GM21576 (cell line): ENCODE measurements around the gene TSPAN4.

Source experiments
- ATAC-seq: cut with Tn5 transposase; IDR thresholded peaks from one replicate; pipeline ENCODE4 v1.9.1; 2021; ENCODE audit warnings: mild to moderate bottlenecking, moderate library complexity; ENCODE audit not compliant: unreplicated experiment

TSPAN4 gene

DNA sequence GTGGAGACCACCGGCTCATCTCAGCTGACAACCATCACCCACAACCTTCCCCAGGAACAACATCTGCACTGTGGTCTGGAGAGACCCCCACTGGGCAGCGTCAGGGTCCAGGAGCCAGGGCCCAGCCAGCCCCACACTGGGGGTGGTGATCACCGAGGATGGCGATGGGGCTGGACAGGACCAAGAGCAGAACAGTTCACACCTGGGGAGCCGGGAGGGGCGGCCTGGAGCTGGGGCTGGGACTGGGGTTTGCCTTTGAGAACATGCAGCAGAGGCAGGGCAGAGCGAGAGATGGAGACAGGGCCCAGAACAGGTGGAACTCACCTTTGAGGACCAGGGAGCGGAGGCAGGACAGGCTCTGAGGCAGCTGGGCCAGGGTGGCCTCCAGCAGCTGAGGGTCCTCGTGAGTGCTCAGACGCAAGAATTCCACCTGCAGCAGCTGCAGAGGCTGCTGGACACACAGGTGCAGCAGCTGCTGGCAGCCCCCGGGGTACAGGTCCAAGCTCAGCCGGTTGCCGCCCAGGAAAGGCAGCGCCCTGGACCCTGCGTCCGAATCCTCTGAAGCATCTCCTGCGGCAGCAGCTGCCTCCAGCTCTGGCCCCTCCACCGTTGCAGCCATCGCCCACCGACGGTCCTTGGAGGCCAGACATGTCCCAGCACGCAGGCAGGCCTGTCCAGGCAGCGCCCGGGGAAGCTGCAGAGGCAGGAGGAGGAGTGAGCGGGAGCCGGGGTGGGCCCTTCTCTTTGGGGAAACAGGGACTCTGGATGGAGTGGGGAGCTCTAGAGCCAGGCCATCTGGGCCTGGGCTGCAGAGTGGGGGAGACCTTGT lies 38.7 kb upstream of the TSPAN4 start:
- no peak for ATAC-seq

DNA sequence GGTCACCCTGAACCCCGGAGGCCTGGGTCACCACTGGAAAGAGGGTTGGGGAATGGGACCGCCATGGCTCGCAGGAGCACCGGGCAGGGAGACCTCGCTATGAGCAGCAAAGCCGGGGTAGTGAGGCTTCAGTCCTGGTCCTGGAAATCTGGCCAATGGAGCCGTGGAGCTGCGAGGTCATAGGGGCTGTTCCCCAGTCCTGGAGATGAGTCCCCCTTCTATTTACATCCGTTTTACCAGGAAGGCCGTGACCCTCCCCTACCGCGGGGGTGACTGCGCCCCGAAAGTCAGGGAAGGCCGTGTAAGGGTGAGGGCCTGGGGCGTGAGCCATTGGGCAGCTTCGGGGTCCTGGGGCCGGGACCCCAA lies 38.1 kb upstream of the TSPAN4 start:
- ATAC-seq = no peak

DNA sequence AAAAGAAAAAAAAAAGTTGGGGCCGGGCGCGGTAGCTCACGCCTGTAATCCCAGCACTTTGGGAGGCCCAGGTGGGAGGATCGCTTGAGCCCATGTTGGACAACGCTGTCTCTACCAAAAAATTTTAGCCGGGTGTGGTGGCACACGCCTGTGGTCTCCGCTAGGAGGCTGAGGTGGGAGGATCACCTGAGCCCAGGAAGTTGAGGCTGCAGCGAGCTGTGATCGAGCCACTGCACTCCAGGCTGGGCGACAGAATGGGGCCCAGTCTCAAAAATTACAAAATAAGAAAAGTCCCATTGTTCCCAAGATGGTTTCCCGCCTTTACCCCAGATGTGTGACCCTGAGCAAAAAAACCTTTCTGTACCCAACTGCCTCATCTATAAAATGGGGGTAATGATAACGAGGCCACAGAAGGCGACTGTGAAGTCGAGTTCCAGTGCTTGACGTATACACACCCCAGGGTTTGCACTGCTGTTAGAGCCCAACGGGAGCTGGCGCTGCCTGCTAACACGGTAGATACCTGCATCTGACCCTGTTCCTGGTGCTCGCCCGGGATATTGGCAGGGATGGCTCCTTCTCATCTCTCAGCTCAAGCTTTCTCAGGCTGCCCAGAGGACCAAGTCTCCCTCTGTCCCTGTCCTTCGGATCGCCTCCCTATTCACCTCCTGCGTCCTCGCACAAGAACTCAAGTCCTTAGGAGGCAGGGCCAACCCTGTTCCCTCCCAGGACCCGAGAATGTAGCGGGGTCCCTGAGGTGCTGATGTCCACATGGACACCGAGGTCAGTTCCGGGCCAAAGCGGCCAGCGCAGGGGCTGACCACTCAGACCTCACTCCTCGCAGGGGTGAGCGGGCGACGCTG lies 34.0 kb upstream of the TSPAN4 start:
- ATAC-seq = no peak

DNA sequence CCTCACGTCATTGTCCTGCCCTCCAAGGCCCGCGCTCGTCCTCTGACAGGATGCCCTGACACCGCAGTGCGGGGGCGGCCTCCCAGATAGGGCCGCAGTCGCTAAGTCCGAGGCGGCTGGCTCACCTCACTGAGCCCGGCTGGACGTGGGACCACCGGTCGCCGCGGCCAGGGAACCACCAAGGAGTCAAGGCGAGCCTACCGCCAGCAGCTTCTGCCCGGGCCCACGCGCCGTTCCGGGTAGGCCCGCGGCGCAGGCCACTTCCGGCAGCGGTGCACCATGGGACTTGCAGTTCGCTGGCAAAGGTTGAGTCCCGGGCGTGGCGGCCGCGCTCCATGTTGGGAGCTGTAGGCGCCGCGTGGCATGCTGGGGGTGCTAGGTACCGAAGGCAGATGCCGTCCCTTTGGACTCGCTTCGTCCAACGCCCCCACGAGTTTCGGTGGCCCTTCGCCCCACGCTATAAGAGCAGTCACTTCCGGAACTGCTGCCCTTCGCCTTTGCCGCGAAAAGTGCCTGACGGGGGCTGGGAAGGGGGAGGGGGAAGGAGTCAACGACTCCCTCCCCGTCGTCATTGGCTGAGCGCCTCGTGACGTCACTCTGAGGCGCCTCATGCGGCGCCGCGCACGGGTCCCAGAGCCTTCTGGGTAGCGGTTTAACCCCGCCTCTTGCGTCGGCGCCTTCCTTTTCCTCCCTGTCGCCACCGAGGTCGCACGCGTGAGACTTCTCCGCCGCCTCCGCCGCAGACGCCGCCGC lies 33.2 kb upstream of the TSPAN4 start, which contains the start of gene RPLP2:
TSS of gene RPLP2 (plus strand) at position 681 of the 753 bp plus-strand sequence. CDS start 268 bp downstream, outside the sequence.
- ATAC-seq = peak; percentile 70

DNA sequence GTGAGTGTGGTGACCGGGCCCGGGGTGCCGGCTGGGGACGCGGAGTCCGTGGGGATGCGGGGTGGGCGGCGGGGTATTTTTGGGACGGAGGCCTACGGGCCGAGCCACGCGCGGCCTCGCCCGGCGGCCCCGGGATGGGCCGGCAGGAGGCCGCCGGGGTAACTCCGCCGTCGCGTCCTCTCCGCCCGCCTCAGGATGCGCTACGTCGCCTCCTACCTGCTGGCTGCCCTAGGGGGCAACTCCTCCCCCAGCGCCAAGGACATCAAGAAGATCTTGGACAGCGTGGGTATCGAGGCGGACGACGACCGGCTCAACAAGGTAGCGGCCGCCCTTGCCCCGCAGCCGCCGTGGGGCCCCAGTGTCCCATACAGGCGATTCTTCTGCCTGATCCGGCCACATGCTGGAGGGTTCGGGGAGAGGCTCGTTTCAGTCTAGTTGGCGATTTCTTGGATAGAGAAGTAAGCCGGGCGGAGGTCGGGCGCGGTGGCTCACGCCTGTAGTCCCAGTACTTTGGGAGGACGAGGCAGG lies 32.5 kb upstream of the TSPAN4 start:
- no peak for ATAC-seq

DNA sequence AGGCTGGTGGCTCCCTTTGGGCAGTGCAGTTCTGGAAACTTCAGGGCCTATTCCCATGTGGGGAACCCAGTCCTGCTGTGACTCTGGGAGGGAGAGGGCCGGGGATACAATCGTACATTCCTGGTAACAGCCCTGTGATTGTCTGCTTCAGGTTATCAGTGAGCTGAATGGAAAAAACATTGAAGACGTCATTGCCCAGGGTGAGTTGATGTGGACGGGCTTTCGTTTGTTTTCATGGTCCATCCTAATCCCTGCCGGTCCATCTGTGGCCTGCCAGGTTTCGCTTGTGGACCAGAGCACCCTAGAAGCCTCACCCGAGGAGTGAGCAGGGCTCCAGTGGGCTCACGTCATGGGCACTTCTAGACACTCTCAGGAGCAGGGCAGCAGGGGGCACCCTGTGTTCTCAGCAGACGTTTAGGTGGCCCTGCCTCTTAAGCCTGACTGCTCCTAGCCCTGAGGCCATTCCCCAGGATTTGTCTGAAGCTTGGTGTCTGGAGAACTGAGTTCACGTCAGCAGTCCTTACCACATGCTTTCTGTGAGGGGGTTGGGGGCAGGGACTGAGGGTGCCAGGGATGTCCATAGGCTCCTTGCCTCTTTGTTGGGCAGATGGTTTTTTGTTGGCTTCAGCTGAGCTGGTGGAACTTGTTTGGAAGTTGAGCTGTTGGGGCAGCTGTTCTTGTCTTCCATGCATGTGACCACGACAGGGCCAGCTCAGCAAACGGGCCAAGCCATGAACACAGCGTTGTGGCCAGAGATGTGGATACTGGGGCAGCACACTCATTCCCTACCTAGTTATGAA lies 31.0 kb upstream of the TSPAN4 start:
- ATAC-seq = no peak

DNA sequence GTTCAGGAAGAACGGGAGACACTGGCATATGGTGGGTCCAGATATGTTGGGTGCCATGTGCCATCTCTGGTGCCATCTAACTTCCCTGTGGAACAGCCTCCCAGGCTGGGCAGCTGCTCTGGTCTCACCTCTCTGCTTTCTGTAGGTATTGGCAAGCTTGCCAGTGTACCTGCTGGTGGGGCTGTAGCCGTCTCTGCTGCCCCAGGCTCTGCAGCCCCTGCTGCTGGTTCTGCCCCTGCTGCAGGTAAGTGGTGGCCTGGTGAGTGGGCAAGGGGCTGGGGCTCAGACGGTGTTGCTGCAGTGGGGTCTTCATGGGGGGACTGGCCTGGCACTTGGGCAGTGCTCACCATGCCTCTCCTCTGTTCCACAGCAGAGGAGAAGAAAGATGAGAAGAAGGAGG lies 30.3 kb upstream of the TSPAN4 start:
- ATAC-seq = no peak

DNA sequence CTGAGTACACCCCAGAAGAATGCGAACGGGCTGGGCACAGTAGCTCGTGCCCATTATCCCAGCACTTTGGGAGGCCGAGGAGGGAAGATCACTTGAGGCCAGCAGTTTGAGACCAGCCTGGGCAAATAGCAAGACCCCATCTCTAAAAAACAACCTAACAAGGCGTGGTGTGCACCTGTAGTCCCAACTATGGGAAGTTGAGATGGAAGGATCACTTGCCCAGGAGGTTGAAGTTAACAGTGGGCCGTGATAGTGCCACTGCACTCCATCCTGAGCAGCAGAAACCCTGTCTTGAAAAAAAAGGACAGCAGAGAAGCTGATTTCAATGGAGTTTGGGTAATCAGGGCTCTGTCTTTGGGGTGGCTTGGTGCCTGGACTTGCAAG lies 29.6 kb upstream of the TSPAN4 start:
- ATAC-seq = no peak

DNA sequence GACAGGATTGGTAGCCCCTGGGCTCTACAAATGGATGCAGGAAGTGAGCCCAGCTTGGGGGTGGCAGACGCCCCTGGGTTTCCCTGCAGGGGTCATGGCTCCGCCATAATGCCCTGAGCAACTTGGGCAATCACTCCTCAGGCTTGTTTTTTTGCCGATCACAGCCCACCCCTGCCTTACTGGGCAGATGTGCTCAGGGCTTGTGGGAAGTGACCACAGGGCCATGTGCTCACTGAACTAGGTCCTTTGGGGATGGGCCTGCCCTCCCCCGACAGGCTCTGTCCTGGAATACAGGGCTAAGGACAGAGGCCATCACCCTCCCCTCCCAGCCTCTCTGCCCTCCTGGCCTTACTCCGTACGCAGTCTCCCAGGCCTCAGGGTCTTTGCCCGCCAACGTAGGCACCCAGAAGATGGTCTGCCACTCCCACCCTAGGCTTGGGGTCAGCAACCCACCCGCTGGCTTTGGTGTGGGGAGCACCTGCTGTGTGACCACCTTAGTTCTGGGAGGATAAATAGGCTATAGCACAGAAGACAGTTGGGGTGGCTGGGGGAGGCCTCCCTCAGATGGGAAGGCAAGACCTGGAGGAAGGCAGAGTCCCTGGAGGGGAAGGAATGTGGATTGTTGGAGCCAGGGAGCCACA lies 29.1 kb upstream of the TSPAN4 start:
- ATAC-seq = no peak

DNA sequence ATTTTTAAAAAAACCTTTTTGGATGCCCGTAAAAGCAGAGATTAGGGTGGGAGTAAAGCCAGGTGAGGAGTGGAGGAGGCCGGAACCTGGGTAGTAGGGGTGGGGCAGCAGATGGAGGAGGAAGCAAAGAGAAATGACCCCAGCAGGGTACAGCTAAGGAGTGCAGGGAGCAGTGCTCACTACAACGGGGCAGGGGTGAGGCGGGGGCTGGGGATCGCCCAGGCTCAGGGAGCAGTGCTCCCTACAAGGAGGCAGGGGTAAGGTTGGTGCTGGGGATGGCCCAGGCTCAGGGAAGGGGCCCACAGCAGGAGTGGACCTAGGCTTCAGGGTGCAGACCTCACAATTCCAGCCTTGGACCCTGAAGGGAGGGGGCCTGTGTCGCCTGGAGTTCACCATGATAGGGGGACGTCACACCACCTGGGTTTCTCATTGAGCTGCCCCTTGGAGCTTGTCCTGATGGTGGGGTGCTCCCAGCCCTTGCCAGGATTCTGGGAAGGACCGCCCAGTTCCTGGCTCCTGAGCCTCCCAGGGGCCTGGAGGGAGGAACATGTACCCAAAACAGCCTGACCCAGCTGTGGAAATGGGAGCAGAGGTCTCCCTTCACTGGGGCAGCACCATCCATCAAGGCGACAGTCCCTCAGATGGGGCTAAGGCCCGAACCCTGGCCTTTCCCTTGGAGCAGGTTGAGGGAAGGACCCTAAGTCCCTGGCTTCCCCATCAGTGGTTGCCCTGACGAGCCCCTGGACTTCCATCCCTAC lies 26.8 kb upstream of the TSPAN4 start:
- no peak for ATAC-seq

DNA sequence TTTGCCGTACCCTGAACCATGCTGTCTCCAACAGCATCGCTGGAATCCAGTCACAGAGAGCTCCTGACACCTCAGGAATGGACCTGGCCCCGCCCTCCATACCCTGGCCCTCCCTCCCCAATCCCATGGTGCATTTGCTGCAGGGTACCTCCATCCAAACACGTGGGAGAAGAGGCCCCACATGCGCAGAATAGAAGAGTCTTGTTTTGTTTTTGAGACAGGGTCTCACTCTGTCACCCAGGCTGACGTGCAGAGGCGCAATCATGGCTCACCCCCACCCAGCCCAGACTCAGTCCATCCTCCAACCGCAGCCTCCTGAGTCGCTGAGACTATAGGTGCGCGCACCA lies 26.2 kb upstream of the TSPAN4 start:
- no peak for ATAC-seq

DNA sequence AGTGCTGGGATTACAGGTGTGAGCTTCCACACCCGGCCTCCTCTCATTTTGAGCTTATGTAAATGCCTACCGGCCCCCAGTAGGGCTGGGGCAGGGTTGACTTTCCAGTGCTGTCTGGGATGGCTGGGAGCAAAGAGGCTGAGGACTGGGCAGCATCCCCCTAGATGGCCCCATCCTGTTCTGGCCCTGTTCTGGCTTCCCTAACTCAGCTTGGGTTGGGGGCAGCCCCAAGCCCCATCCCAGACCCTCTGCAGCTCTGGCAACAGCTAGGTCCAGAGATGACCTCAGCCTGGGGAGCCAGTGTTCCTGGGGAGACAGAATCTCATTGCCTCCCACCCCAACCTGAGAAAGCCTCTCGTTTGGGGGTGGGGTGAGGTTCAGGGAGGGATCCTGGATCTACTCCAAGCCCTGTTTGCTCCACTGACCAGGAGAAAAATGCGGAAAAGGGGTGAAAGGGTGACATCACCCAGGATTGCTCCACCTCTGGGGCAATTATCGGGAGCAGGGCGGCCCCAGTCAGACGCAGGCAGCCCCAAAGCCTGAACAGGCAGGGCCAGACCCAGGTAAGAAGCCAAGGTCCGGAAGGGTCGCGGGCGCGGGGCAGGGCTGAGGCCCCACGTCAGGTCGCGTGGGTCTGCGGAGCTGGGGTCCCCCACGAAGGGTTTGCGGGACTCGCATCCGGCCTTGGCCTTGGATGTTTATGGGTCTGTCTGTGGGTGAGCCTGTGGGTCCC lies 24.1 kb upstream of the TSPAN4 start, which contains the start of gene PNPLA2:
TSS of gene PNPLA2 (plus strand) at position 519 of the 733 bp plus-strand sequence. CDS start 805 bp downstream, outside the sequence.
- no peak for ATAC-seq

DNA sequence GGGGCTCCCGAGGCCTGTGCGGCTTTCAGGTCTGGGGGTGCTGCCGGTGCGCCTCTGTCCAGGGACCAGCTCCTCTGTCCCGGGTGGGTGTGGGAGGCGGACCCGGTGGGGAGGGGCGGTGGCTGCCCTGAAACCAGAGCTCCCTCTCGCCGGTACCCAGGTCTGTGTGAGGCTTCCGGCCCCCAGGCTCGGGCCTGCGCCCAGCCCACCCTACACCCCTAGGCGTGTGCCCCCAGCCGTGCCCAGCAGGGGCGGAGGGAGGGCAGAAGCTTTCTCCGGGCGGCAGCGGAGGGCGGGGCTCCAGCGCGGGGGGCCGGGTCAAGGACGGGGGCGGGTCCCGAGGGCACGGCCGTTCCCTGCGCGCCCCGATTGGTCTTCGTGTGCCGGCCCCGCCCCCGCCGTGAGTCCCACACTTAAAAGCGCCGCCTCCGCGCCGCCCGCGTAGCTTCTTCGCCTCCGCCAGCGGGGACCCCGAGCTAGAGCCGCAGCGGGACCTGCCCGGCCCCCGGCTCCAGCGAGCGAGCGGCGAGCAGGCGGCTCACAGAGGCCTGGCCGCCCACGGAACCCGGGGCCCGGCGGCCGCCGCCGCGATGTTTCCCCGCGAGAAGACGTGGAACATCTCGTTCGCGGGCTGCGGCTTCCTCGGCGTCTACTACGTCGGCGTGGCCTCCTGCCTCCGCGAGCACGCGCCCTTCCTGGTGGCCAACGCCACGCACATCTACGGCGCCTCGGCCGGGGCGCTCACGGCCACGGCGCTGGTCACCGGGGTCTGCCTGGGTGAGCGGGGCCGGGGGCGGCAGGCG lies 23.3 kb upstream of the TSPAN4 start:
- ATAC-seq = peak; percentile 59

DNA sequence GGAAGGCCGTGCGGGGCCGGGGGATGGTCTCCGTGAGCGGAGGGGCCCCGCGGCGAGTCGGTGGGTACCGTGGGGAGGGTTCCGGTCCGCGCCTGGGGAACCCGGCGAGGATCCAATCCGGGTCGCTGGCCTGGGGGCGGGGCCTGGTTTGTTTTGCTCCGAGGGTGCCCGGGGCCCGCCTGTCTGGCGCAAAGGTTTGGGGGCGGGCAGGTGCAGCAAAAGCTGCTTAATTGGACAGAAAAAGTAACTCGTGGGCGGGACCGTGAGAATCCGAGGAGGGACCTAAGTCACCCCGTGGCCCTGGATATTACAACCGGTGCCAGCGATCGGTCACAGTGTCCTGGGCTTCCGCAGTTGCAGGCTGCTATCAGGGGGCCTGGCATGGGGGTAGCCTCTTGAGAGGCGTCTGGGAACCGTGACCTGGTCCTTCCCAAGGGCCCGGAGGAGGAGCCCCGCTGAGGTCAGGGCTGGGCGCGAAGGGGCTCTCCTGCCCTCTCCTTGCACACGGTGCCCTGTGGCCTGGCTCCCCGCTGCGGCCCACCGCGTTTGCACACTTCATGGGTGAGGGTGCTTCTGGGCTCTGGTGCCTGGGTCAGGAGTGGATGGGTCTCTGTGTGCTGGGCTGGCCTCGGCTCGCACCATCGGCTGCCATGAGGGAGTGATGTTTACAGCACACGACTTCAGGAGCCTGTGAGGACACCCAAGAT lies 22.6 kb upstream of the TSPAN4 start:
- peak; percentile 62 for ATAC-seq

DNA sequence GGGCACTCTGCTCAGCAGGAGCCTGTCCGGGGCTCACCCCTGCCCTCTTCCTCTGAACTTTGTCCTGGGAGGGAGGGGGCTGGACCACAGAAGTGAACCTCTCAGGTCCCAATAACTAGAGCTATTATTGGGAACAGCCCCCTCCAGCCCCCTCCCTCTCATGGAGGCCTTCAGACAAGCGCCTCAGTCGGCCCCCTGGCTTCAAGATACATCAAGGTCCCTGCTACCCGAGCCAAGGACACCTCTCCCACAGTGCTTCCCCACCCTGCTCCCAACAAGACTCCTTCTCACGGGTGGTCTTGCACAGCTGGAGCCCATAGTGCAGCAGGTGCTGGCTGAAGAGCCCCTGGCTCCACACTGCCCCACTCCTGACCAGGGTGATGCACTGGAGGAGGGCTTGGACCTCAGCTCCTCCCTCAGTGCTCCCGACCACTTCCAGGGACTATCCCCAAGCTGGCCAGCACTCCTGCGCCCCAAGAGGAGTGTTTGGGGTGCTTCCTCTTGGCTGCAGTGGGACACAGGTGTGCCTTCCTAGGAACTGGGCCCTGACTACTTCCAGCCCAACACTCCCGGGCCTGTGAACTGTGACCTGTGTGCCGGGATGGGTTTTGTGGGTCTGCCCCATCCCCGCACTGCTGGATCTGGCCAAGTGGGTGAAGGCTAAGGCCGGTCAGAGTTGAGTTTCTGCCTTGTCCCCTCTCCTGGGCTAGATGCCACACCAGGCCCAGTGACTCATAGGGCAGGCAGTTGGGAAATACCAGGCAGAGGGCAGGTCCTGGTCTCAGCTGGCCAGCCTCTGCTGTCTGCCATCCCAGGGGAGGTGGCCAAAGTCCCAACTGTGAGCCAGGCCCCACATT lies 21.8 kb upstream of the TSPAN4 start:
- no peak for ATAC-seq
